ENCODE results near the gene FOCAD. TPM values are rescaled to one million over a fixed set of nuclear protein-coding genes. Genes with fewer than 3 reads are reported as not detected.
A peak's percentile ranks its signal among the peaks of the same experiment; 100 is the strongest.

FOCAD gene
- total RNA-seq, 2 experiments from 2014 or later, result 13.8 to 18.5 TPM

- H3K79me2 ChIP-seq (ENCODE audit: insufficient read depth, low read depth, low read length), result no peaks in the 10 kb centered on the region
- H2AFZ ChIP-seq (ENCODE audit: low read length), result no peak overlapping the region
- no peak for DNase-seq (ENCODE audit: low spot score)
- POLR2A ChIA-PET, result interaction anchor here (0.8 to 3.1 kb wide), 5 partner anchors 7 to 305 kb away, joined by 3 to 15 read pairs (median 4); no protein-coding TSS in a partner anchor
- H3K4me2 ChIP-seq (ENCODE audit: low read length), result peak overlapping the region; percentile 23; the same call in 1 of the 2 replicates
- no peaks in the 10 kb centered on the region for H4K20me1 ChIP-seq (ENCODE audit: insufficient read depth, low read length)
- intact Hi-C loops (cut with micrococcal nuclease; ENCODE audit: unreplicated experiment), result no loop called here
- no TSS peak for BruUV-seq (replicated peaks)
- H3K9me2 ChIP-seq (ENCODE audit: insufficient read depth, low read length), result no peaks in the 10 kb centered on the region
- H3K27ac ChIP-seq (ENCODE audit: low read depth, low read length, poor library complexity, severe bottlenecking), result no peak overlapping the region
- H3K36me3 ChIP-seq (ENCODE audit: insufficient read depth, low read length), result no peaks in the 10 kb centered on the region
- CTCF ChIA-PET (ENCODE audit: unreplicated experiment), result no interaction called here
- H3K9me3 ChIP-seq (ENCODE audit: low read length), result no peaks in the 10 kb centered on the region
- H3K4me3 ChIP-seq (ENCODE audit: low read depth, low read length, poor library complexity, severe bottlenecking), result no peak overlapping the region
- TF ChIP-seq CTCF (conservative IDR thresholded peaks at IDR 0.05; ENCODE audit: low read length), result no peak
- TF ChIP-seq EZH2phosphoT487 (IDR thresholded peaks at IDR 0.05; ENCODE audit: borderline replicate concordance, low read depth, low read length), result no peak
- H3K4me1 ChIP-seq (ENCODE audit: insufficient read depth, low read length, poor library complexity, severe bottlenecking), result peaks cover 28% of the 10 kb centered on the region
Observed at GRCh38 chr9:20989923-20990341, 305.9 kb downstream of the FOCAD start.

- BruUV-seq (replicated peaks), result no TSS peak
- Histone ChIP-seq H4K20me1 (ENCODE audit: insufficient read depth, low read length) (no peaks in the 10 kb centered on the region), H3K4me3 (ENCODE audit: low read depth, low read length, poor library complexity, severe bottlenecking) (no peak overlapping the region), H3K9me3 (ENCODE audit: low read length) (no peaks in the 10 kb centered on the region), H3K79me2 (ENCODE audit: insufficient read depth, low read depth, low read length) (no peaks in the 10 kb centered on the region), H2AFZ (ENCODE audit: low read length) (no peak overlapping the region), H3K36me3 (ENCODE audit: insufficient read depth, low read length) (no peaks in the 10 kb centered on the region), H3K9me2 (ENCODE audit: insufficient read depth, low read length) (no peaks in the 10 kb centered on the region), H3K4me2 (ENCODE audit: low read length) (peak overlapping the region; percentile 23; the same call in 1 of the 2 replicates), H3K27ac (ENCODE audit: low read depth, low read length, poor library complexity, severe bottlenecking) (no peak overlapping the region), H3K4me1 (ENCODE audit: insufficient read depth, low read length, poor library complexity, severe bottlenecking) (peaks cover 37% of the 10 kb centered on the region)
- ChIA-PET POLR2A (interaction anchor here (0.7 to 2.6 kb wide), 3 partner anchors 10 to 56 kb away, joined by 3 to 15 read pairs (median 4); no protein-coding TSS in a partner anchor), CTCF (ENCODE audit: unreplicated experiment) (interaction anchor here (0.9 kb wide), 1 partner anchor 63 kb away, joined by 3 read pairs; no protein-coding TSS in a partner anchor)
- intact Hi-C loops (cut with micrococcal nuclease; ENCODE audit: unreplicated experiment), result no loop called here
- TF ChIP-seq EZH2phosphoT487 (IDR thresholded peaks at IDR 0.05; ENCODE audit: borderline replicate concordance, low read depth, low read length) (no peak), CTCF (conservative IDR thresholded peaks at IDR 0.05; ENCODE audit: low read length) (no peak)
- DNase-seq (ENCODE audit: low spot score), result no peak
Observed at GRCh38 chr9:20990867-20991266, 306.8 kb downstream of the FOCAD start.

GRCh38 chr9:20994486-20994885, 310.4 kb downstream of the FOCAD start:
- no peaks in the 10 kb centered on the region for H3K79me2 ChIP-seq (ENCODE audit: insufficient read depth, low read depth, low read length)
- no peaks in the 10 kb centered on the region for H3K9me2 ChIP-seq (ENCODE audit: insufficient read depth, low read length)
- TF ChIP-seq CTCF (conservative IDR thresholded peaks at IDR 0.05; ENCODE audit: low read length), result no peak
- TF ChIP-seq EZH2phosphoT487 (IDR thresholded peaks at IDR 0.05; ENCODE audit: borderline replicate concordance, low read depth, low read length), result no peak
- no peak overlapping the region for H3K4me2 ChIP-seq (ENCODE audit: low read length)
- H3K36me3 ChIP-seq (ENCODE audit: insufficient read depth, low read length), result no peaks in the 10 kb centered on the region
- peaks cover 38% of the 10 kb centered on the region for H3K4me1 ChIP-seq (ENCODE audit: insufficient read depth, low read length, poor library complexity, severe bottlenecking)
- CTCF ChIA-PET (ENCODE audit: unreplicated experiment), result no interaction called here
- H4K20me1 ChIP-seq (ENCODE audit: insufficient read depth, low read length), result no peaks in the 10 kb centered on the region
- H2AFZ ChIP-seq (ENCODE audit: low read length), result no peak overlapping the region
- no peak for DNase-seq (ENCODE audit: low spot score)
- POLR2A ChIA-PET, result interaction anchor here (0.6 to 2.6 kb wide), 7 partner anchors 8 to 1895 kb away, joined by 3 to 11 read pairs (median 5); no protein-coding TSS in a partner anchor
- H3K27ac ChIP-seq (ENCODE audit: low read depth, low read length, poor library complexity, severe bottlenecking), result no peak overlapping the region
- H3K4me3 ChIP-seq (ENCODE audit: low read depth, low read length, poor library complexity, severe bottlenecking), result no peak overlapping the region
- intact Hi-C loops (cut with micrococcal nuclease; ENCODE audit: unreplicated experiment), result no loop called here
- no peaks in the 10 kb centered on the region for H3K9me3 ChIP-seq (ENCODE audit: low read length)
- no TSS peak for BruUV-seq (replicated peaks)
